HL-60 (cell line): Measurements from ENCODE around the gene SDCCAG8.

Source experiments
- DNase-seq, 2 experiments: peaks; one replicate each; pipeline ENCODE4 v3.0.0-alpha.2; 2010 to 2020; ENCODE audit warnings: low read depth in 1 of 2, low spot score in 1 of 2
- H3K27ac ChIP-seq: fragments of 250-450 bp; sonication (Bioruptor Pico); replicated peaks from 2 replicates; pipeline ENCODE4 v1.5.1; 2020; ENCODE audit warnings: mild to moderate bottlenecking, moderate library complexity
- H3K27me3 ChIP-seq: fragments of 250-450 bp; sonication (Bioruptor Pico); 2 replicates; pipeline ENCODE4 v1.5.1; 2021; ENCODE audit warnings: mild to moderate bottlenecking, moderate library complexity; ENCODE audit not compliant: insufficient read depth, poor library complexity, severe bottlenecking
- H3K4me3 ChIP-seq: replicated peaks from 2 replicates; pipeline ENCODE4 v1.5.1; 2011; ENCODE audit warnings: mild to moderate bottlenecking, control low read depth, low read length; ENCODE audit not compliant: insufficient read depth
- CTCF ChIP-seq: IDR thresholded peaks from one replicate; pipeline ENCODE4 v1.5.1; 2011; ENCODE audit warnings: low read length, control low read depth, inconsistent platforms; ENCODE audit not compliant: insufficient read depth
- GABPA ChIP-seq: IDR thresholded peaks from 2 replicates; pipeline ENCODE4 v1.6.1; 2012; ENCODE audit warnings: low read depth
- POLR2AphosphoS5 ChIP-seq: IDR thresholded peaks from 2 replicates; pipeline ENCODE4 v1.6.1; 2012; ENCODE audit warnings: low read depth
- REST ChIP-seq: IDR thresholded peaks from 2 replicates; pipeline ENCODE4 v1.6.1; 2012; ENCODE audit warnings: low read depth; ENCODE audit not compliant: insufficient replicate concordance
- SPI1 ChIP-seq: IDR thresholded peaks from 2 replicates; pipeline ENCODE4 v1.6.1; 2012; ENCODE audit warnings: low read depth, mild to moderate bottlenecking, borderline replicate concordance

Gene SDCCAG8

GRCh38 chr1:243471754-243472745 lies 216.2 kb downstream of the SDCCAG8 start:
- TF ChIP-seq REST: no peak
- TF ChIP-seq SPI1: no peak
- TF ChIP-seq POLR2AphosphoS5: no peak
- no peak for TF ChIP-seq CTCF
- no peak for TF ChIP-seq GABPA
- no peak overlapping the region for H3K27ac ChIP-seq
- DNase-seq: no peak
- H3K27me3 ChIP-seq: no peaks in the 10 kb centered on the region
- no peak overlapping the region for H3K4me3 ChIP-seq

- Histone ChIP-seq H3K27ac (peak overlapping the region; percentile 45; the same call in 1 of the 2 replicates), H3K27me3 (no peaks in the 10 kb centered on the region), H3K4me3 (no peak overlapping the region)
- TF ChIP-seq CTCF (no peak), GABPA (no peak), POLR2AphosphoS5 (no peak), REST (no peak), SPI1 (no peak)
- no peak for DNase-seq
Observed at GRCh38 chr1:243473227-243474135, 217.6 kb downstream of the SDCCAG8 start.

- TF ChIP-seq REST: no peak
- TF ChIP-seq GABPA: no peak
- TF ChIP-seq CTCF: no peak
- TF ChIP-seq SPI1: no peak
- no peak for TF ChIP-seq POLR2AphosphoS5
- DNase-seq: no peak
- H3K27ac ChIP-seq: no peak overlapping the region
Observed at GRCh38 chr1:243474136-243474881, 218.5 kb downstream of the SDCCAG8 start.

More at GRCh38 chr1:243474136-243474881, 218.5 kb downstream of the SDCCAG8 start:
- H3K4me3 ChIP-seq: no peak overlapping the region
- H3K27me3 ChIP-seq: no peaks in the 10 kb centered on the region
